ENCODE results near the gene PRKG1.
"Not testable (repeated sequence)": the region's sequence is repeated elsewhere in the genome, so short reads cannot be mapped to it uniquely, and the experiment has no call there.

The PRKG1 gene

GRCh38 chr10:51341745-51342144 is 267.5 kb downstream of the PRKG1 start:
- DNase-seq: not testable (repeated sequence)

GRCh38 chr10:51342381-51342780 is 268.1 kb downstream of the PRKG1 start:
- DNase-seq: no peak

- DNase-seq: no peak
These were observed 269.1 kb downstream of the PRKG1 start for GRCh38 chr10:51343391-51343790.

GRCh38 chr10:51344371-51344770 is 270.1 kb downstream of the PRKG1 start:
- no peak for DNase-seq

- no peak for DNase-seq
These were observed 274.3 kb downstream of the PRKG1 start for GRCh38 chr10:51348622-51349021.

GRCh38 chr10:51357170-51357569 is 282.9 kb downstream of the PRKG1 start:
- DNase-seq: no peak

GRCh38 chr10:51358227-51358626 is 283.9 kb downstream of the PRKG1 start:
- DNase-seq: no peak

GRCh38 chr10:51363415-51363814 is 289.1 kb downstream of the PRKG1 start:
- DNase-seq: no peak

GRCh38 chr10:51364674-51365073 is 290.4 kb downstream of the PRKG1 start:
- DNase-seq: no peak

- DNase-seq: no peak
These were observed 291.8 kb downstream of the PRKG1 start for GRCh38 chr10:51366044-51366443.

GRCh38 chr10:51367127-51367526 is 292.8 kb downstream of the PRKG1 start:
- DNase-seq: no peak

- no peak for DNase-seq
These were observed 293.4 kb downstream of the PRKG1 start for GRCh38 chr10:51367694-51368093.

- DNase-seq: no peak
These were observed 294.7 kb downstream of the PRKG1 start for GRCh38 chr10:51368943-51369342.

- no peak for DNase-seq
These were observed 295.6 kb downstream of the PRKG1 start for GRCh38 chr10:51369903-51370302.

GRCh38 chr10:51371743-51372142 is 297.5 kb downstream of the PRKG1 start:
- no peak for DNase-seq

- no peak for DNase-seq
These were observed 301.5 kb downstream of the PRKG1 start for GRCh38 chr10:51375790-51376189.

GRCh38 chr10:51377070-51377931 is 303.0 kb downstream of the PRKG1 start:
- no peak for DNase-seq

- DNase-seq: no peak
These were observed 303.8 kb downstream of the PRKG1 start for GRCh38 chr10:51377932-51378599.

GRCh38 chr10:51382181-51382580 is 307.9 kb downstream of the PRKG1 start:
- no peak for DNase-seq

GRCh38 chr10:51384971-51385370 is 310.7 kb downstream of the PRKG1 start:
- DNase-seq: no peak

- no peak for DNase-seq
These were observed 312.1 kb downstream of the PRKG1 start for GRCh38 chr10:51386248-51386885.

- DNase-seq: peak; percentile 45
These were observed 315.4 kb downstream of the PRKG1 start for GRCh38 chr10:51389415-51390321.

- not testable (repeated sequence) for DNase-seq
These were observed 318.7 kb downstream of the PRKG1 start for GRCh38 chr10:51393006-51393405.
